GM12878 (cell line): ENCODE results near the gene RNU1-3. TPM values are rescaled to one million over a fixed set of nuclear protein-coding genes. Genes with fewer than 3 reads are reported as not detected.
"Not testable (repeated sequence)": the region's sequence is repeated elsewhere in the genome, so short reads cannot be mapped to it uniquely, and the experiment has no call there.

ENCODE experiments used
- ATAC-seq: fragments of 200-7000 bp; cut with Tn5 transposase; 3 replicates; pipeline ENCODE4 v1.9.1; 2020; ENCODE audit warnings: mild to moderate bottlenecking, moderate library complexity
- BruUV-seq: library from RNA; stranded (reverse); fragments of 400-500 nt; replicated peaks from 2 replicates; lab custom pipeline; 2021; lab: Mats Ljungman, UMichigan
- CTCF ChIA-PET: fragments of 300-600 bp; sonication (Branson Sonifier 250); formaldehyde crosslinking; extraction: SDS; loops from one replicate; lab custom pipeline; 2021; ENCODE audit warnings: inconsistent platforms; lab: Yijun Ruan, JAX
- POLR2A ChIA-PET: fragments of 350-600 bp; formaldehyde crosslinking; extraction: SDS; loops from one replicate; lab custom pipeline; 2021; ENCODE audit warnings: inconsistent platforms; lab: Charles Lee
- RAD21 ChIA-PET: fragments of 300-600 bp; sonication (Branson Sonifier 250); formaldehyde crosslinking; loops from one replicate; lab custom pipeline; 2023; ENCODE audit warnings: antibody characterized with exemption; ENCODE audit not compliant: unreplicated experiment; lab: Charles Lee
- SMC1A ChIA-PET: fragments of 300-600 bp; sonication (Branson Sonifier 250); formaldehyde crosslinking; loops from one replicate; lab custom pipeline; 2023; ENCODE audit not compliant: unreplicated experiment, uncharacterized antibody; lab: Charles Lee
- DNase-seq: peaks from one replicate; pipeline ENCODE4 v3.0.0-alpha.2; 2011; ENCODE audit warnings: low read depth, low spot score
- FAIRE-seq: peaks from 3 replicates; lab custom pipeline; 2011; peaks lifted over from hg19 to GRCh38; lab: Jason Lieb, UNC
- H2AFZ ChIP-seq: 2 replicates; pipeline ENCODE4 v1.6.0; 2011; ENCODE audit warnings: low read depth, low read length, control low read depth; ENCODE audit not compliant: control insufficient read depth
- H3K27ac ChIP-seq: 2 replicates; pipeline ENCODE4 v1.5.1; 2011; ENCODE audit warnings: control low read depth; ENCODE audit not compliant: control insufficient read depth, insufficient read depth
- H3K27me3 ChIP-seq, 2 experiments: replicated peaks in 1 of 2; 2 replicates each; pipeline versions ENCODE4 v1.6.0 to v1.6.1; 2011; ENCODE audit warnings: low read length in 1 of 2; ENCODE audit not compliant: control insufficient read depth in 2 of 2, insufficient read depth in 2 of 2
- H3K36me3 ChIP-seq, 2 experiments: 2 replicates each; pipeline ENCODE4 v1.5.1; 2011; ENCODE audit warnings: low read length in 1 of 2; ENCODE audit not compliant: control insufficient read depth in 2 of 2, insufficient read depth in 2 of 2
- H3K4me1 ChIP-seq: 2 replicates; pipeline ENCODE4 v1.6.1; 2011; ENCODE audit warnings: mild to moderate bottlenecking, low read length, moderate library complexity, mixed read lengths; ENCODE audit not compliant: control insufficient read depth, insufficient read depth
- H3K4me2 ChIP-seq: 2 replicates; pipeline ENCODE4 v1.6.0; 2011; ENCODE audit warnings: control low read depth; ENCODE audit not compliant: control insufficient read depth, insufficient read depth
- H3K4me3 ChIP-seq: fragments of 200-600 bp; sonication (generic); 2 replicates; pipeline ENCODE4 v1.5.1; 2016
- H3K79me2 ChIP-seq: 2 replicates; pipeline ENCODE4 v1.6.0; 2011; ENCODE audit warnings: low read length; ENCODE audit not compliant: control insufficient read depth, insufficient read depth
- H3K9ac ChIP-seq: 2 replicates; pipeline ENCODE4 v1.8.0; 2011; ENCODE audit warnings: low read length, control low read depth, mixed read lengths; ENCODE audit not compliant: control insufficient read depth, insufficient read depth
- H3K9me3 ChIP-seq: replicated peaks from 3 replicates; pipeline ENCODE4 v1.5.1; 2011; ENCODE audit warnings: mild to moderate bottlenecking, low read length; ENCODE audit not compliant: control insufficient read depth, insufficient read depth
- H4K20me1 ChIP-seq: 2 replicates; pipeline ENCODE4 v1.6.0; 2011; ENCODE audit not compliant: control insufficient read depth, insufficient read depth
- WGBS: methylation state at CpG from one replicate; pipeline ENCODE4 v1.1.6; 2016; ENCODE audit warnings: low lambda C conversion rate; ENCODE audit not compliant: insufficient replicate concordance, insufficient coverage; ENCODE audit errors: missing lambda C conversion rate; 5-methylcytosine and 5-hydroxymethylcytosine counted together
- in situ Hi-C: fragments of 300-500 bp; cut with MboI; formaldehyde crosslinking; loops from 9 replicates; pipeline ENCODE4 v1.14.3; 2018; ENCODE audit warnings: mixed read lengths
- intact Hi-C: fragments of 100-400 bp; cut with micrococcal nuclease; formaldehyde crosslinking; loops from one replicate; pipeline ENCODE4 v1.14.2; 2022; ENCODE audit not compliant: unreplicated experiment
- polyA plus RNA-seq, 11 experiments: library from polyadenylated mRNA; depleted of rRNA in 4 of 11; unstranded in 6 of 11; stranded (reverse) in 5 of 11; fragments of >200 nt; fragmentation: Nextera tagmentation in 4 of 11; fragmentation: Illumina TruSeq in 1 of 11; extraction: Ambion mirVana in 4 of 11; extraction: Trizol in 1 of 11; gene quantifications; 1 replicate in 1 of 11; 2 replicates in 10 of 11; pipeline versions ENCODE4 v1.2.1 to v1.2.3, GENCODE V29; 2011 to 2016; ENCODE audit warnings: inconsistent platforms in 2 of 11, missing spikeins in 2 of 11, low read depth in 1 of 11
- total RNA-seq, 4 experiments: library from RNA; depleted of rRNA in 3 of 4; stranded (reverse); fragments of >200 nt in 3 of 4; fragmentation: Illumina TruSeq in 1 of 4; extraction: Trizol in 1 of 4; gene quantifications; 2 replicates each; pipeline versions ENCODE4 v1.2.1 to v1.2.3, GENCODE V29; 2013 to 2021

The RNU1-3 gene
- total and polyA plus RNA-seq, 10 of the 15 experiments (the other 5 are each of a cell fraction or from before 2014, with no cell fraction given), result under 0.01 to 20,946 (median 4.7) TPM; not detected in 2

- in situ Hi-C loops, H3K36me3 ChIP-seq, H4K20me1 ChIP-seq, H3K27me3 ChIP-seq, ATAC-seq, H3K9ac ChIP-seq, FAIRE-seq, RAD21 ChIA-PET, H3K79me2 ChIP-seq, intact Hi-C loops, H3K4me2 ChIP-seq, H3K27ac ChIP-seq, BruUV-seq, SMC1A ChIA-PET, POLR2A ChIA-PET, H2AFZ ChIP-seq, H3K4me1 ChIP-seq, CTCF ChIA-PET, H3K9me3 ChIP-seq, DNase-seq, H3K4me3 ChIP-seq: not testable (repeated sequence)
- 68% methylated on average over 8 of the region's 14 CpGs for WGBS
These were observed 45.8 kb upstream of the RNU1-3 start for GRCh38 chr1:16712582-16712981.

GRCh38 chr1:16712131-16712530 lies 45.4 kb upstream of the RNU1-3 start:
- intact Hi-C loops, H3K27me3 ChIP-seq, FAIRE-seq, H3K4me3 ChIP-seq, H2AFZ ChIP-seq, H3K4me2 ChIP-seq, H3K9ac ChIP-seq, H3K27ac ChIP-seq, CTCF ChIA-PET, H3K4me1 ChIP-seq, ATAC-seq, DNase-seq, SMC1A ChIA-PET, RAD21 ChIA-PET, POLR2A ChIA-PET, BruUV-seq, H3K36me3 ChIP-seq, H3K79me2 ChIP-seq, H4K20me1 ChIP-seq, H3K9me3 ChIP-seq, in situ Hi-C loops: not testable (repeated sequence)
- WGBS, result 96% methylated on average over 2 of the region's 5 CpGs

- ATAC-seq, H3K27ac ChIP-seq, H3K79me2 ChIP-seq, H3K9me3 ChIP-seq, intact Hi-C loops, H4K20me1 ChIP-seq, H3K4me2 ChIP-seq, H2AFZ ChIP-seq, H3K9ac ChIP-seq, BruUV-seq, RAD21 ChIA-PET, DNase-seq, FAIRE-seq, H3K4me1 ChIP-seq, POLR2A ChIA-PET, H3K27me3 ChIP-seq, H3K4me3 ChIP-seq, in situ Hi-C loops, H3K36me3 ChIP-seq: not testable (repeated sequence)
- CTCF ChIA-PET, result interaction anchor here (1.0 kb wide), 1 partner anchor 85 kb away, joined by 3 read pairs; no protein-coding TSS in a partner anchor
- SMC1A ChIA-PET, result interaction anchor here (0.6 kb wide), 1 partner anchor 251 kb away, joined by 3 read pairs; no protein-coding TSS in a partner anchor
- 10% methylated on average over 4 of the region's 13 CpGs for WGBS
These were observed 43.9 kb upstream of the RNU1-3 start for GRCh38 chr1:16710618-16711017.

- H3K79me2 ChIP-seq, H3K36me3 ChIP-seq, H3K27me3 ChIP-seq, H3K9ac ChIP-seq, H3K4me1 ChIP-seq, H3K9me3 ChIP-seq, POLR2A ChIA-PET, H4K20me1 ChIP-seq, BruUV-seq, H3K4me3 ChIP-seq, RAD21 ChIA-PET, in situ Hi-C loops, H2AFZ ChIP-seq, H3K27ac ChIP-seq, intact Hi-C loops, H3K4me2 ChIP-seq, DNase-seq: not testable (repeated sequence)
- CTCF ChIA-PET, result interaction anchor here (0.8 to 1.6 kb wide), 5 partner anchors 11 to 101 kb away, joined by 3 to 6 read pairs (median 5); no protein-coding TSS in a partner anchor
- peak; percentile 90 for ATAC-seq
- SMC1A ChIA-PET, result interaction anchor here (0.9 kb wide), 1 partner anchor 189 kb away, joined by 4 read pairs; no protein-coding TSS in a partner anchor
- FAIRE-seq, result peak; percentile 93
- WGBS, result 0% methylated on average over 2 of the region's 3 CpGs
These were observed 42.9 kb upstream of the RNU1-3 start for GRCh38 chr1:16709659-16710087.
